CD4-positive, alpha-beta T cell (primary cell): ENCODE data around the gene NCOR2. TPM values are rescaled to one million over a fixed set of nuclear protein-coding genes. Genes with fewer than 3 reads are reported as not detected.

ENCODE experiments used
- ATAC-seq: fragments of 200-7000 bp; cut with Tn5 transposase; one replicate; pipeline ENCODE4 v1.10.0; 2022; ENCODE audit warnings: mild to moderate bottlenecking; ENCODE audit not compliant: poor library complexity
- CTCF ChIA-PET: fragments of 350-600 bp; sonication (Branson Sonifier 250); formaldehyde crosslinking; loops from one replicate; lab custom pipeline; 2021; ENCODE audit warnings: antibody characterized with exemption, inconsistent platforms; lab: Charles Lee
- POLR2A ChIA-PET: fragments of 350-600 bp; sonication (Branson Sonifier 250); formaldehyde crosslinking; loops from one replicate; lab custom pipeline; 2021; ENCODE audit warnings: antibody characterized with exemption, inconsistent platforms; lab: Charles Lee
- DNase-seq, 14 experiments: peaks; one replicate each; pipeline ENCODE4 v3.0.0-alpha.2; 2013 to 2020; ENCODE audit warnings: mixed read lengths in 2 of 14
- H3K27ac ChIP-seq, 2 donors: one replicate each; pipeline versions ENCODE4 v1.5.1 to v1.7.0; 2013; ENCODE audit warnings: low read length in 2 of 2, low read depth in 1 of 2, mild to moderate bottlenecking in 1 of 2
- H3K27me3 ChIP-seq, 2 experiments: 1 replicate in 1 of 2; 2 replicates in 1 of 2; pipeline versions ENCODE4 v1.6.1 to v1.7.0; 2013; ENCODE audit warnings: low read length in 2 of 2, control low read depth in 1 of 2, mild to moderate bottlenecking in 1 of 2, moderate library complexity in 1 of 2; ENCODE audit not compliant: insufficient read depth in 2 of 2, control insufficient read depth in 1 of 2
- H3K36me3 ChIP-seq: one replicate; pipeline ENCODE4 v1.6.1; 2013; ENCODE audit warnings: low read length, control low read depth; ENCODE audit not compliant: insufficient read depth
- H3K4me1 ChIP-seq: one replicate; pipeline ENCODE4 v1.6.1; 2013; ENCODE audit warnings: low read length, control low read depth; ENCODE audit not compliant: insufficient read depth
- H3K4me3 ChIP-seq: one replicate; pipeline ENCODE4 v1.5.1; 2013; ENCODE audit warnings: mild to moderate bottlenecking, low read length, moderate library complexity
- H3K9me3 ChIP-seq, 2 experiments: 1 replicate in 1 of 2; 2 replicates in 1 of 2; pipeline versions ENCODE4 v1.6.1 to v1.7.0; 2013; ENCODE audit warnings: low read length in 2 of 2, mild to moderate bottlenecking in 2 of 2, control low read depth in 1 of 2, moderate library complexity in 1 of 2; ENCODE audit not compliant: control insufficient read depth in 1 of 2, insufficient read depth in 1 of 2
- H3K27ac Mint-ChIP-seq: one replicate; pipeline ENCODE4 v1.8.0; 2020; ENCODE audit warnings: mixed read lengths
- H3K27me3 Mint-ChIP-seq: one replicate; pipeline ENCODE4 v1.8.0; 2021; ENCODE audit warnings: mixed read lengths
- H3K36me3 Mint-ChIP-seq: one replicate; pipeline ENCODE4 v1.8.0; 2021; ENCODE audit warnings: low read depth, mixed read lengths
- H3K4me1 Mint-ChIP-seq: one replicate; pipeline ENCODE4 v1.8.0; 2021; ENCODE audit warnings: low read depth, mixed read lengths
- H3K4me3 Mint-ChIP-seq: one replicate; pipeline ENCODE4 v1.8.0; 2020; ENCODE audit warnings: mild to moderate bottlenecking, mixed read lengths
- H3K9me3 Mint-ChIP-seq: one replicate; pipeline ENCODE4 v1.8.0; 2020; ENCODE audit warnings: mixed read lengths
- intact Hi-C, 2 experiments: fragments of 100-400 bp; cut with DNase I in 1 of 2; cut with micrococcal nuclease in 1 of 2; formaldehyde crosslinking; loops; one replicate each; pipeline versions ENCODE4 v1.15.1 to v1.9.0; 2023 to 2025; cut with DNase I, micrococcal nuclease
- total RNA-seq, 174 experiments: library from RNA in 2 of 174; stranded (reverse) in 2 of 174; gene quantifications; one replicate each; pipeline ENCODE4 v1.2.3 and lab custom pipeline; 2021 to 2026
- TF ChIP-seq, protein P1 (sequence below): fragments of 200-600 bp; IDR thresholded peaks from one replicate; pipeline ENCODE4 v1.8.0; 2022; ENCODE audit warnings: antibody characterized with exemption, mild to moderate bottlenecking

NCOR2 gene
- total RNA-seq, 2 experiments from 2014 or later = 133 to 140 TPM

- POLR2A ChIA-PET = no interaction called here
Measured at GRCh38 chr12:124594851-124595250, 27.4 kb upstream of the NCOR2 start.

GRCh38 chr12:124593851-124594401, 26.5 kb upstream of the NCOR2 start:
- Histone ChIP-seq H3K36me3 (no peaks in the 10 kb centered on the region), H3K4me3 (no peak overlapping the region), H3K9me3 (no peaks in the 10 kb centered on the region), H3K27me3 (no peaks in the 10 kb centered on the region), H3K27ac (no peak overlapping the region), H3K4me1 (peaks cover 6% of the 10 kb centered on the region)
- ChIA-PET POLR2A (no interaction called here), CTCF (no interaction called here)
- peaks cover 7% of the 10 kb centered on the region for H3K4me1 Mint-ChIP-seq
- DNase-seq (no peak), ATAC-seq (no peak)
- no peaks in the 10 kb centered on the region for H3K27me3 Mint-ChIP-seq
- no peak overlapping the region for H3K4me3 Mint-ChIP-seq
- intact Hi-C loops = no loop called here
- H3K9me3 Mint-ChIP-seq = no peaks in the 10 kb centered on the region
- TF ChIP-seq, protein P1, sequence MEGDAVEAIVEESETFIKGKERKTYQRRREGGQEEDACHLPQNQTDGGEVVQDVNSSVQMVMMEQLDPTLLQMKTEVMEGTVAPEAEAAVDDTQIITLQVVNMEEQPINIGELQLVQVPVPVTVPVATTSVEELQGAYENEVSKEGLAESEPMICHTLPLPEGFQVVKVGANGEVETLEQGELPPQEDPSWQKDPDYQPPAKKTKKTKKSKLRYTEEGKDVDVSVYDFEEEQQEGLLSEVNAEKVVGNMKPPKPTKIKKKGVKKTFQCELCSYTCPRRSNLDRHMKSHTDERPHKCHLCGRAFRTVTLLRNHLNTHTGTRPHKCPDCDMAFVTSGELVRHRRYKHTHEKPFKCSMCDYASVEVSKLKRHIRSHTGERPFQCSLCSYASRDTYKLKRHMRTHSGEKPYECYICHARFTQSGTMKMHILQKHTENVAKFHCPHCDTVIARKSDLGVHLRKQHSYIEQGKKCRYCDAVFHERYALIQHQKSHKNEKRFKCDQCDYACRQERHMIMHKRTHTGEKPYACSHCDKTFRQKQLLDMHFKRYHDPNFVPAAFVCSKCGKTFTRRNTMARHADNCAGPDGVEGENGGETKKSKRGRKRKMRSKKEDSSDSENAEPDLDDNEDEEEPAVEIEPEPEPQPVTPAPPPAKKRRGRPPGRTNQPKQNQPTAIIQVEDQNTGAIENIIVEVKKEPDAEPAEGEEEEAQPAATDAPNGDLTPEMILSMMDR = no peak
- no peak overlapping the region for H3K27ac Mint-ChIP-seq
- no peaks in the 10 kb centered on the region for H3K36me3 Mint-ChIP-seq

More at GRCh38 chr12:124594851-124595250, 27.4 kb upstream of the NCOR2 start:
- Histone ChIP-seq H3K27ac (no peak overlapping the region), H3K4me1 (no peaks in the 10 kb centered on the region), H3K27me3 (no peaks in the 10 kb centered on the region), H3K9me3 (peaks cover 1 to 4% of the 10 kb centered on the region in 2 experiments), H3K36me3 (no peaks in the 10 kb centered on the region), H3K4me3 (no peak overlapping the region)
- TF ChIP-seq, protein P1 = no peak
- Mint-ChIP-seq H3K27me3 (no peaks in the 10 kb centered on the region), H3K9me3 (no peaks in the 10 kb centered on the region), H3K4me3 (no peak overlapping the region), H3K27ac (no peak overlapping the region), H3K4me1 (no peaks in the 10 kb centered on the region), H3K36me3 (no peaks in the 10 kb centered on the region)
- no peak for ATAC-seq
- CTCF ChIA-PET = no interaction called here
- no peak for DNase-seq
- intact Hi-C loops = no loop called here

GRCh38 chr12:124593176-124593575, 25.8 kb upstream of the NCOR2 start:
- Mint-ChIP-seq H3K36me3 (no peaks in the 10 kb centered on the region), H3K4me3 (no peak overlapping the region), H3K9me3 (no peaks in the 10 kb centered on the region), H3K4me1 (peaks cover 11% of the 10 kb centered on the region), H3K27me3 (no peaks in the 10 kb centered on the region), H3K27ac (no peak overlapping the region)
- H3K36me3 ChIP-seq = no peaks in the 10 kb centered on the region
- H3K4me1 ChIP-seq = peaks cover 10% of the 10 kb centered on the region
- H3K9me3 ChIP-seq = no peaks in the 10 kb centered on the region
- H3K4me3 ChIP-seq = no peak overlapping the region
- no peak for ATAC-seq
- CTCF ChIA-PET = no interaction called here
- H3K27me3 ChIP-seq = no peaks in the 10 kb centered on the region
- no peak for DNase-seq
- POLR2A ChIA-PET = no interaction called here
- intact Hi-C loops = no loop called here
- H3K27ac ChIP-seq = no peak overlapping the region
- TF ChIP-seq, protein P1 = no peak
